ENCODE data around the gene KCNMA1. TPM values are rescaled to one million over a fixed set of nuclear protein-coding genes. Genes with fewer than 3 reads are reported as not detected.

KCNMA1 gene
- total and polyA plus RNA-seq, 7 experiments from 2014 or later: 0.42 TPM; not detected in 6

GRCh38 chr10:76830218-76830617 is 807.4 kb downstream of the KCNMA1 start:
- Mint-ChIP-seq H3K27ac (no peak overlapping the region), H3K4me1 (no peaks in the 10 kb centered on the region)

GRCh38 chr10:76829724-76830123 is 807.9 kb downstream of the KCNMA1 start:
- CTCF ChIA-PET: no interaction called here
- no peak for DNase-seq

More at GRCh38 chr10:76830218-76830617, 807.4 kb downstream of the KCNMA1 start:
- DNase-seq (no peak), ATAC-seq (no peak)
- Histone ChIP-seq H3K36me3 (ENCODE audit: control insufficient read depth in 2 of 3, insufficient read depth in 3 of 3, low read length in 3 of 3) (no peaks in the 10 kb centered on the region), H3K4me3 (ENCODE audit: low read length) (no peak overlapping the region), H3K9me3 (ENCODE audit: control insufficient read depth in 2 of 3, low read length in 3 of 3) (no peaks in the 10 kb centered on the region), H3K27me3 (ENCODE audit: control insufficient read depth in 2 of 2, insufficient read depth in 2 of 2, low read length in 2 of 2) (no peaks in the 10 kb centered on the region), H3K27ac (ENCODE audit: low read depth, low read length) (no peak overlapping the region), H3K4me1 (ENCODE audit: control insufficient read depth in 2 of 2, insufficient read depth in 2 of 2, low read length in 2 of 2) (no peaks in the 10 kb centered on the region)
- no peak overlapping the region for H3K4me3 Mint-ChIP-seq
- ChIA-PET CTCF (no interaction called here), POLR2A (no interaction called here)
- no peaks in the 10 kb centered on the region for H3K36me3 Mint-ChIP-seq
- intact Hi-C loops (cut with micrococcal nuclease): no loop called here
- peaks cover 0 to 11% (median 3%) of the 10 kb centered on the region in 11 donors for H3K9me3 Mint-ChIP-seq
- peaks cover 0 to 4% (median 0%) of the 10 kb centered on the region in 5 donors for H3K27me3 Mint-ChIP-seq

More at GRCh38 chr10:76829724-76830123, 807.9 kb downstream of the KCNMA1 start:
- no peaks in the 10 kb centered on the region for H3K4me1 Mint-ChIP-seq
- H3K27me3 Mint-ChIP-seq: peaks cover 0 to 4% (median 0%) of the 10 kb centered on the region in 5 donors
- peaks cover 0 to 11% (median 3%) of the 10 kb centered on the region in 11 donors for H3K9me3 Mint-ChIP-seq
- H3K4me3 ChIP-seq (ENCODE audit: low read length): no peak overlapping the region
- no peaks in the 10 kb centered on the region for H3K9me3 ChIP-seq (ENCODE audit: control insufficient read depth in 2 of 3, low read length in 3 of 3)
- no peaks in the 10 kb centered on the region for H3K36me3 Mint-ChIP-seq
- H3K27ac Mint-ChIP-seq: no peak overlapping the region
- H3K4me3 Mint-ChIP-seq: no peak overlapping the region
- no peak for ATAC-seq
- intact Hi-C loops (cut with micrococcal nuclease): no loop called here
- H3K27me3 ChIP-seq (ENCODE audit: control insufficient read depth in 2 of 2, insufficient read depth in 2 of 2, low read length in 2 of 2): no peaks in the 10 kb centered on the region
- no peaks in the 10 kb centered on the region for H3K36me3 ChIP-seq (ENCODE audit: control insufficient read depth in 2 of 3, insufficient read depth in 3 of 3, low read length in 3 of 3)
- H3K27ac ChIP-seq (ENCODE audit: low read depth, low read length): no peak overlapping the region
- POLR2A ChIA-PET: no interaction called here
- no peaks in the 10 kb centered on the region for H3K4me1 ChIP-seq (ENCODE audit: control insufficient read depth in 2 of 2, insufficient read depth in 2 of 2, low read length in 2 of 2)

Measured in naive thymus-derived CD4-positive, alpha-beta T cell (primary cell).